ENCODE results near the gene PHTF2.

The PHTF2 gene

DNA sequence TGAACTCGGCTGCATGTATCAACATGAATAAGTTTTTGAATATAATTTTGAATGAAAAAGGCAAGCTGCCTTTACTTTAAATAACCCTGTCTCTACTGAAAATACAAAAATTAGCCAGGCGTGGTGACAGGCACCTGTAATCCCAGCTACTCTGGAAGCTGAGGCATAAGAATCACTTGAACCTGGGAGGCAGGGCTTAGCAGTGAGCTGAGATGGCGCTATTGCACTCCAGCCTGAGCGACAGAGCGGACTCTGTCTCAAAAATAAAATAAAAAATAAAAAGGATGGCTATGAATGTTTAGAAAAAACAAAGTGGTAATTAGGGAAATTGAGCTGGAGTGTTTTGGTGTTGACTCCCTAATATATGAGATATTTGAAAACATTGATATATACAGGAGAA is 133.3 kb downstream of the PHTF2 start:
- DNase-seq (ENCODE audit: low read depth in 3 of 3) = no peak

DNA sequence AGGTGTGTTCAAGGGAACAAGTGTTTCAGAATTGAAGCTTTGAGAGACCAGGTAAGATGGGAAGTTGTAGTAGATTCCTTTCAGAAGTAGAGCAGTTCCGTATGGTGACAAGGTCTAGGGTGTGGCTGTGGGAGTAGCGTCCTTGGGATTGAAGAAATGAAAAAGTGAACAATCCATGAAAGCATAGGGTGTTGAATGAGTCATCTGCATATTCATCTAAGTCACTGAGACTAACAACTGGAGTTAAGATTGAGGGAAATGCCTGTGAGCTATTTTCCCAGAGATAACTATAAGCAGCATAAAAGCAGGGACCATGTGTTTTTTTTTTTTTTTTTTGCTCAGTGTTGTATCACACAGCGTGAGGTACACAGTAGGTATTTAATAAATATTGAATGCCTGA is 134.8 kb downstream of the PHTF2 start:
- no peak for DNase-seq (ENCODE audit: low read depth in 3 of 3)

DNA sequence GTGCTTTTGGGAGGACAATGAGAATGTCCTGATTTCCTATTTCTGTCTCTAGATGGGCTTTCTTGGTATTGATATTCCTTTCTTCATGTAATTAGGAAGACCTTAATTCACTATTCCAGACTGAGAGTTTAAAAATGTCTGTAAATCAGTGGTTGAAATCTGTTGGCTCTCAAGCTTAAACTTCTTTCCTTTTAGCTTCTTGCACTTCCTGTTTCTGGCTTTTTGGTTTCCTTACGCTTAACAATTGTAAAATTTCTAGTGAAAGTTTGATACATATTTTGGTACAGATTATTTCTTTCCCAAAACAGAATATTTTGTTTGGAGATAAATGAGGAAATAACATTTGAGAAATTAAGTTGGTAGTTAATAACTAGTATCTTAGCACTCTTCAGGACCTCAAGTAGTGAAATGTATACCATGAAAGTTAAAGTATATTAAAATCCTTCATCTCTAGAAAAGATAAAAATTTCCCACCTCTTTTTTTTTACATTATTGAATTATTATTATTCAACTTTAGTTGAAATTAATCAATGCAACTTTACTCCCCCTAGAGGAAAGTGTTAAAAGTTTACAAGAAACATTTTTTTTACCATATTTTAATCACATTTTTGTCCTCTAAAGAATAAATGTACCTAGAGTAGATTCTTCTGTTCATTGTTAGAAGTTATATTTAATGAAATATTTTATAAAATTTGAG is 137.2 kb downstream of the PHTF2 start:
- no peak for DNase-seq (ENCODE audit: low read depth in 3 of 3)

DNA sequence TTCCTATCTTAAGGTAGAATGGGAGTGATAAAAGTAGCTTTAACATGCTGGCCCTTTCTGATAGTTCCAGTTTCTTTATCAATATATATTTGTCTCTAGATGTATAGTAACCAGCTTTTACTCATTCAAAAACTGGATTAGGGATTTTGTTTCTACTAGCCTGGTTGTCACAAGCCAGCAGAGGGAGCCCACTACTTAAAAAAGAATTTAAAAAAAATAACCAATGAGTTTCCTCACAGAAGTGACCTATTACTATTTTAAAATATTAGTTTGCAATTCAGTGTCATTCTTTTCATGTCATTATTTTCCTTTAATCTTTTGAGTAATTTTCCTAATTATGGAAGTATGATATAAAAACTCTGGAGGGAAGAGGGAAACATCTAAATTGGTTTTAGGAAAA is 142.1 kb downstream of the PHTF2 start:
- DNase-seq (ENCODE audit: low read depth in 3 of 3) = no peak

DNA sequence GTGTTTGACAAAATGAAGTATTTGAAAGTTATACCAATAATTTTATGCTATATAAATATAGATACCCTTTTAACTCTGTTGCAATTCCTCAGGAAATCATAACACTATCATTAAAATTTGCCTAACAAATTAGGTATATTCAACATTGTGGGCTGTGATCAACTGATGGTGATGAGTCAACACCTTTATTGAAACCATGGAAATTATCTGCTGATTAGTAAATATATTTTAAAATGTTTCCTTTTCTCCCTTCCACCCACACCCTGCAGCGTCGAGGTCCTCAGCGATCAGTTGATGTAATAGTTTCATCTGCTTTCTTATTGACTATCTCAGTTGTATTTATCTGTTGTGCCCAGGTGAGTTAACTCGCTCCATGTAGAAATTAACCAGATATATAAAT is 143.9 kb downstream of the PHTF2 start:
- DNase-seq (ENCODE audit: low read depth in 3 of 3) = no peak

DNA sequence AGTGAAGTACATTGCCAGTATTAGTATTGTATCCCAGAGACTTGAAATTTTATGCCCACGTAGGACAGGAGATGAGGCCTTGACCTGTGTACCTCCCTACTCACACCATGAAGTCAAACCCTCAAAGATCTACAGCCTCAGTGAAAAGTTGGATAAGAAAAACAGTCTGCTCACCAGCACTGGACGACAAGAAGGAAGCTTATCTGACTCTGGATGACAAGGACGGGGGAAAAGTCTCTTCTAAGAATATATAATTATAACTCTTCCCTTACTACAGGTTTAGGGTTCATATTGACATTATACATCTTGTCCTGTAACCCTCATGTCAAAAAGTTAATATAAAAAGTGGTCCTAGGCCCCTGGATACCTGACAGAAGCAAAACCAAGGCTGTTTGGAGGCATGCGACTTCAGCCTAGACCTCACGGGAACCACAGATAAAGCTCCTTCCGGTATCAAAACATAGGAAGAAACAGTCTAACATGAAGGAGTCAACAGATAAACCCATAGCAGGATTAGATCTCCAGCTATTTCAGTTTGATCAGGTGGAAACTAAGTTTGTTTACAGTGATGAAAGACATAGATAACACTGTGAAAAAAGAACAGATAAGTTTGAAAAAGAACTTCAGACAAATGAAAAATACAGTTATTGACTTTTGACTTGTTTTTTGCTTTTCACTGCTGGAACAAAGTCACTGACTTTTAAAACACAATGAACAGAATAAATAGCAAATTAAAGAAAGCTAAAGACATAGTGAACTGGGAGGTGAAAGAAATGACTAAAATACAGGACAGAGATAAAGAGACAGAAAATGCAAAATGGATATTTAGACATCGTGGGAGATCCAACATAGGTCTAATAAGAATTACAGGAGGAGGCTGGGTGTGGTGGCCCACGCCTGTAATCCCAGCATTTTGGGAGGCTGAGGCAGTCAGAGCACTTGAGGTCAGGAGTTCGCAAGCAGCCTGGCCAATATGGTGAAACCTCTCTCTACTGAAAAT is 145.9 kb downstream of the PHTF2 start:
- DNase-seq (ENCODE audit: low read depth in 3 of 3) = no peak

DNA sequence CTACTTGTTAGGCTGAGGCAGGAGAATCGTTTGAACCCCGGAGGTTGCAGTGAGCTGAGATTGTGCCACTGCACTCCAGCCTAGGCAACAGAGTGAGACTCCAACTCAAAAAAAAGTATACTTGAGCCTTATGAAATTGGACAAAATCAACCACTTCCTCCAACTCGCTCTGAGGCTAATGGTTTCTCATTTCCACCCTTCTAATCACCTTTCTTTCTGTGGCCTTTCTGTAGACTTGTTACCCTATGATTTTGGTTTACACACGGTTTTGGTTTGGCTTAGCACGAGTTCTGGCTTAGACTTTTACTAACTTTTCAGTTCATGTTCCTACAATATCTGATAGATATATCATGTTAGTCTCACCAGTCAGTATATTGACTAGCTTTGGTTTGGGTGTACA is 152.0 kb downstream of the PHTF2 start:
- no peak for DNase-seq (ENCODE audit: low read depth in 3 of 3)

DNA sequence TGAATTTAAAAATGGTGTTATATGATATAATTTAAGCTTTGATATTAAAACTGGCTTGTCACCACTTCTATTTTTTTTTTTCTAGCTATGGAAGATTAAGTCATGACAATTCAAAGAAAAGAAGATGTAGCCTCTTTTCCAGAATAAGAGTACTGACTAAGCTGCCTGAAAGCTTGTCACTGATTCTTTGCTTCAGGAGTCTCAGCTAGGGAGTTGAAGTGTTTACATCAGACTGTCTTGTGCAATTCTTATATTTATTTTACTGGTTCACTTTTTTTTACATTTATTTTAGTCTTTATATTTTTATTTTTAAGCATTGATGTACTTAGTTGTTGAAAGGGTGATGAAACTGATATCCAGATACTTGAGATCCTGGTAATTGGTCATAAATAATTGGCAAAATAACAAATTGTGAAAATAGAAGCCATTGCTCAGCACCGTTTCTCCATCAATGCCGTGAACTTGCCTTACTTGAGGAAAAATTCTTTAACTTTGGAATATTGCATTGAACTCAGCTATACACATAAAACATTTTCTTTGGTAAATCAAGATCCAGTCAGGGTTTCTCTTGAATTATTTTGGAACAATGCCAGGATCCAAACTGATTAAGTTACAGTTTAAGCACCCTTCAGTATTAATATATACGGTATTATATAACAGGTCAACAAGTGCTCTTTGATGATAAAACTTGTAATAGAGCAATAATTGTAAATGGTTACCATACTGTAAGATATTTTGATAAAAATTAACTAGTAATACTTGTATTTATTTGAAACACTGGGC is 156.4 kb downstream of the PHTF2 start:
- DNase-seq (ENCODE audit: low read depth in 3 of 3) = no peak

DNA sequence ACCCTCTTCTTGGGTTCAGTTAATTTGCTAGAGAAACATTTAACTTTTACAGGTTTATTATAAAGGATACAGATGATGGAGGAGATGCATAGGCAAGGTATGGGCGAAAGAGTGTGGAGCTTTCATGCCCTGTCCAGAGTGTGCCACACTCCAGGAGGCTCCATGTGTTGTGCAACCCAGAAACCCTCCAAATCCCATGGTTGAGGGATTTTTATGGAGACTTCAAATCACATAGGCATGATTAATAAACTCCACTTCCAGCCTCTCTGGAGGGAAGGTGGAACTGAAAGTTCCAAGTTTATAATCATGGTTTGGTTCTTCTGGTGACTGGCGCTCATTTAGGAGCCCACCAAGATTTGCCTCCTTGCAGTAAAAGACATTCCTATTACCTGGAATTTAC is 159.9 kb downstream of the PHTF2 start:
- no peak for DNase-seq (ENCODE audit: low read depth in 3 of 3)

DNA sequence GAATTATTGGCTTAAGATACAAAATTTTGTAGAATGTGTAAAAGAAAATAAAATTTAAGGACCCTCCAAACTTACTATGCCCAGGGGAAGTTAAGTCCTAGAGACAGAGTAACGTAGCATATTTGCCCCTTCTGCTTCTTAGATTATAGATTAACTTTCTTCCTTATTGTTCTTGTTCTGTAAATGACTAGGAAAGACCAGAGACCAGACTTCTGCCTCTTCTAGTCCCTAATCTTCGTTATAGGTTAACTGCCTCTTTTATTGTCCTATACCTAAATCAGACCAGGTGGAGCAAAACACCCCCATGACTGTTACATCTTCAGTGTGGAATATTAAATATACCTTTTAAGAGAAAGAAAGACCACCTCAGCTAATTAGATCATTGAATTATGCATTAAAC is 160.5 kb downstream of the PHTF2 start:
- no peak for DNase-seq (ENCODE audit: low read depth in 3 of 3)

DNA sequence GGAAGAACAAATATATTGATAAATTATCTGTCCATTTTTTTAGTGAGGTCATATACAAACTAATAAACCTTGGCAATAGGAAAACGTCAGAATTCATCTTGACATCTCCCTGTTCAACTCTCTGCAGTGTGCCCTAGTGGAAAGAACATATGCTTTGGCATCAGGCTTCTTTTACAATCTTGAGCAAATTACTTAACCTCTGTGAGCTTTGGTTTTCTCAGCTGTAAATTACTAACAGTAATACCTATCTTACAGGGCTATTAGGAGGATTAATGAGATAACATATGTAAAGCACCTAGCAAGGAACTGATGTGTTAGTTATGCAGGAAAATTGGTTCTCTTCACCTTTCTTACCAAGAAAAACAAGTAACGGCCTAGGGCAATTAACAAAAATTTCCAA is 161.8 kb downstream of the PHTF2 start:
- no peak for DNase-seq (ENCODE audit: low read depth in 3 of 3)

DNA sequence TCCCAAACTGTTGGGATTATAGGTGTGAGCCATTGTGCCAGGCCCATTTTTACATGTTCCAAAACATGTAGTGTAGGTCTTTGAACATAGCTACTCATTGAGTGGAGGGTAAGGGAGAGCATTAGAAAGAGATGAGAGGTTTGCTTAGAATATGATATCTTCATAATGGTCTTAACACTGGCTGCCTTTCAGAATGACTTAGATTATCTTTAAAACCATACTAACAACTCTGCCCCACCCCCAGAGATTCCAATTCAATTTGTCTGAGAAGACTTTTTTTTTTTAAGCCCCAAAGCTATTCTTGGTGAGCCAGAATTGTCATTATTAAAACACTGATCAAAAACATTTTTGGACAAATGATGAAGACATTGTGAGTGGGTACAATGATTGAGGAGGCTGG is 168.9 kb downstream of the PHTF2 start:
- no peak for DNase-seq (ENCODE audit: low read depth in 3 of 3)

DNA sequence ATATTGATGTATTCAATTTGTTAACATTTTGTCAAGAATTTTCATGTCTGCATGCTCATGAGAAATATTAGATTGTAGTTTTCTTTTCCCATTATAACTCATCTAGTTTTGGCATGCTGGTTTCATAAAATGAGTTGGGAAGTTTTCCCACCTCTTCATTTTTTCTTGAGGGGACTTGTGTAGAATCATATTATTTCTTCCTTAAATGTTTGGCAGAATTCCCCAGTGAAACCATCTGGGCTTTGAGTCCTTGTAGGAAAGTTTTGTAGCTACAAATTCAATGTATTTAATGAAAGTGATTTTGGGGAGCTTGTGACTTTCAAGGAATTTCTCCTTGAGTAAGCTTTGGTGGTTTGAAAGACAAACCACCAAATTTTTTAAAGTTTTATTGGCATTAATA is 173.2 kb downstream of the PHTF2 start:
- DNase-seq (ENCODE audit: low read depth in 3 of 3) = no peak

DNA sequence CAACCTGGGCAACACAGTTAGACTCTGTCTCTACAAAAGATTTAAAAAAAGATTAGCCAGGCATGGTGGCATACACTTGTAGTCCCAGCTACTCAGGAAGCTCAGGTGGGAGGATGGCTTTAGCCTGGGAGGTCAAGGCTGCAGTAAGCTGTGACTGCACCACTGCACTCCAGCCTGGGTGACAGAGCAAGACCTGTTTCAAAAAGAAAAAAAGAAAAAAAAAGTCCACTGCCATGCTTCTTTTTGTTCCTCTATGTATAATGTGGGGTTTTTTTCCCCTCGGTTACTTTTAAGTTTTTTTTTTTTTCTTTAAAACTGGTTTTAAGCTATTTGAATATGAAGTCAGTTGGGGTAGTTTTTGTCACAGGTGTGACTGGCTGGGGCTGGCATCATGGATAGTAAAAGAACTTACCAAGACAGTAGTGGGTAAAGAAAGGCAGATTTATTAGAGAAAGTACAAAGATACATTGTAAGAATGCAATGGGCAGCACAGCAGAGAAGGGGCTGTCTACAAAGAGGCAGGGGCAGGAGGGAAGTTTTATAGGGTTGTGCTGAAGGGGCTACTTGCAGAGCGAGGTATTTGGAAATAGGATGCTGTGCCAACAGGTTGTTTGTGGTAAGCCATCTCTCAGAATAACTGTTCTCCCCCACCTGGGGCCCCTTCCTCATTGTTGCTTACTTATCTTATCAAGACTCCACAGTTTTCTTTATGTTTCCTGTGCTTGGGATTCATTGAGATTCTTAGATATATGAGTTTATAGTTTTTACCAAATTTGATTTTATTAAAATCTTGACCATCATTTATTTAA is 177.3 kb downstream of the PHTF2 start:
- DNase-seq (ENCODE audit: low read depth in 3 of 3) = no peak

DNA sequence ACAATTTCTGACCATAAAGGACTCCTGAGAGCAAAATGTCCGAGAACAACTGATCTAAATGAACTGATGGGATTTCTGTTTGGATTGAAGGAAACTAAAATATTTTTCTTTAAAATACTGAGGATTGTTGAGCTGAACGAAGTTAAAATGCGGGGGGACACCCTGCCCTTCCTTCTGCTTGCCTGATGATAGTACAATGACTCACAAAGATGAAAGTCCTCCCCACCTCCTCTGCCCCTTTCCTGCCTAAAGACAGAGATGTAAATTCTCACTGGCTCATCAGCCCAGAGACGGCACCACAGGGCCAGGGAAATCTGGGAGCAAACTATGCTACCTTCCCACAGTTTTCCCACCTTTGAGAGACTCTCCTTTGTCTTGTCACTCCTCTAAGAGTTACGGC is 180.6 kb downstream of the PHTF2 start:
- no peak for DNase-seq (ENCODE audit: low read depth in 3 of 3)

DNA sequence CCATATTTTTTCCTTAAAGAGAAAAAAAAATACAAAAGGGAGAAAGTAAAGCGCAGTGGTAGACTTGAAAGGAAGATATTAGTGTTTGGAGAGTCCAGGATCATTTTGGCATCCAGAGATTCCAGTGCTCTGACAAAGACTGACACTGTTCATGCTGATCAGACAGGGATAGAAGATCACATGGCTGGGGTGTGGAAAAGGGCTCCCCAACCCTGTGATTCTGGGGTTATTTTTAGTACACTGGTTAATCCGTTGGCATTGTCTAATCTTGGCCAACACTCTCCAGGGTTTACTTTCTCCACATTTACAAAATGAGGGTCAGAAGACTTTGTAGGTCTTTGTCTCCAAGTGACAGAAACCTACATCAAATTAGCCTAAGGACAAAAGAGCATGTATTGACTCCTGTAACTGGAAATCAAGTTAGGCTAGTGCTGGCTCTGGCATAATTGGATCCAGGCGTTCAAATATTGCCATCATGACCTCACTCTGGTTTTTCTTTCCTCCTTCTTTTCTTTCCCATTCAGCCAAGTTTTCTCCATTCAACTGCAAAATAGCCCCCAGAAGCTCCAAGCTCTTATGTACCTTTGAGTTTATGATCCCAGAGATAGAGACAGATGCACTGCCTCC is 181.6 kb downstream of the PHTF2 start:
- no peak for DNase-seq (ENCODE audit: low read depth in 3 of 3)

DNA sequence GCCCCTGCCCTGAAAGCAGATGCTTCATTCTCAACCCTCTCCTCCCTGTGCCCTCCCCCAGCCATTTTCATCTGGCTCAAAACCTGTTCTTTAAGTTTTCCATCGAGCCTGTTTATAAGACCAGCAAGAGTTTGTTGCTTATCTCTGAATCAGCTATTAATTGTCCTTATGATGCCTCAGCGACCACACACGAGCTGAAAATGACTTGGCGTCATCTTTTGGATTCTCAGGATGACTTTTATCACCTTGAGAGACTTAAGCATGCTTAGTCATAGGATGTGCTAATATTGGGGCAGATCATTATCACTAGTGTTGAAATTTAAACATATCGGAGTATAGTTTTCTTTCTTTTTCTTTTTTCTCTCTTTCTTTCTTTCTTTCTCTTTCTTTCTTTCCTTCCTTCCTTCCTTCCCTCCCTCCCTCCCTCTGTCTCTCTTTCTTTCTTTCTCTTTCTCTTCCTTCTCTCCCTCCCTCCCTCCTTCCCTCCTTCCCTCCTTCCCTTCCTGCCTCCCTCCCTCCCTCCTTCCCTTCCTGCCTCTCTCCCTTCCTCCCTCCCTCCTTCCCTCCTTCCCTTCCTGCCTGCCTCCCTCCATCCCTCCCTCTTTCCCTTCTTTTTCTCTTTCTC is 184.5 kb downstream of the PHTF2 start:
- DNase-seq (ENCODE audit: low read depth in 3 of 3) = peak in 1 of 3 donors; percentile 27

DNA sequence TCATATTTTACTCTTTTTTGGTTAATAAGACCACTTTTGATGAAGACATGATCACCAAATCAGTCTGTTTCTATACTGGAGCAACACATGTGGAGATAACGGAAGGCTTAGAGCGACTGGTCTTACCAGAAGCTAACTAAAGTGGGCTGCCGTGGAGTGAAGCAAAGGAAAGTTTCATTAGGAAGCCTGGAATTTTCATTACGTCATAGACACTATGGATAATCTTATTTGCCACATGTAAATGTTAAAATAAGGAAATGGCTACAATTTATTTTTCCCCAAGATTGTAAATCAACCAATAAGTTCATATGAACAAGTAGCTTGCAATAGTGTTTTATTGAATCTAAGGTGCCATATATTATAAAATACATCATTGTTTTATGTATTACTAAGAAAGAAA is 185.4 kb downstream of the PHTF2 start:
- no peak for DNase-seq (ENCODE audit: low read depth in 3 of 3)

DNA sequence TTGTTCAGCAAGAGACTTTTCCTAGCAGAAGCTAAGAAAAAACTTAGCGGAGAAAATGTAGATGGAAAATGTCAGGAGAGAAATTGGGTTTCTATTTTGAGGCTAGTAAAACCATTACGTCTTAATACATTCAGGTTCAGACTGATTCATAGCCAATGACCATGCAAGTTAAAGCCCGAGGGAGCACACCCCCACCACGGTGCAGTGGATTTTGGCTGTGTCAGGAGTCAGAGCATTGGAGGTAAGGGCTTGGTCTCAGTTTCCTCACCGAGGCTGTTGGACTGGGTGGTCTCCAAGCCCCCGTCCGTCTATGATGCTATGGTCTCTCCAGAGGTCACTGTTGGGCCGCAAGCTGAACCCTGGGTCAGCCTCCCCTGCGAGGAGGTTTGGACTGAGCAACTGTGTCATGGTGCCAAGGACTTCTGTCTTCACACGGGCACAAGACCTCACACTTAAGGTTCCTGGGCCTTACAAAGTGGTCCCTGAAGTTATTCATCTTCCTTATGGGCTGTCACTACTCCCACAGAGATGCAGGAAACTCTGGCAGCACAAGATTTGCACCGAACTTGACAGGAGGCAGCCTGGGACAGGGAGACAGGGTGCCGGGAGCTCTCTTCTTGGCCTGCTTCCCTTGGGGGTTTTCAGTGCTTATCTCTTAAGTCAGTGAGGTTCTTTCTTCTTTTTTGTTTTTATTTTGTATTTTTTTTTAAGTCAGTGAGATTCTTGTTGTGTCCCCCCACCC is 186.8 kb downstream of the PHTF2 start:
- DNase-seq (ENCODE audit: low read depth in 3 of 3) = no peak

DNA sequence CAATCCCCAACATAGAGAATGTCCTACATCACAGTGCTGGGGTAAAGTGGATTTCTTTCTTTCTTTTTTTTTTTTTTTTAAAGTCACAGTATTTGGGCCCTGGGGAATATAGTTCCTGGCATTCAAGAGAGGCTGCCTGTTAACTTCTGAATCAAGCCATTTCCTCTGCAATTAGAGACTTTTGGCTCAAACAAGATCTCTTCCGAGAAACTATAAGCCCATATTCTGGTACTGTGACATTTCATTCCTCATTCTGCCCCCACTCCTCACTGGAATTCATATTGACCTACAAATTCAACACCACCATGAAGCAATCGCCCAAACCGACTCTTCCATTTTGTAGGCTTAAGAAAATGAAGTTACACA is 187.4 kb downstream of the PHTF2 start:
- DNase-seq (ENCODE audit: low read depth in 3 of 3) = no peak

Data from stimulated activated CD4-positive, alpha-beta T cell treated with anti-CD3 and anti-CD28 coated beads, TNF-alpha, amount 100 ng/mL, for 48 hours (primary cell).